Measurements from ENCODE around the gene MINDY1. TPM values are rescaled to one million over a fixed set of nuclear protein-coding genes. Genes with fewer than 3 reads are reported as not detected.

MINDY1 gene
- total and polyA plus RNA-seq, 2 experiments from 2014 or later: 11.5 to 35.6 TPM

DNA sequence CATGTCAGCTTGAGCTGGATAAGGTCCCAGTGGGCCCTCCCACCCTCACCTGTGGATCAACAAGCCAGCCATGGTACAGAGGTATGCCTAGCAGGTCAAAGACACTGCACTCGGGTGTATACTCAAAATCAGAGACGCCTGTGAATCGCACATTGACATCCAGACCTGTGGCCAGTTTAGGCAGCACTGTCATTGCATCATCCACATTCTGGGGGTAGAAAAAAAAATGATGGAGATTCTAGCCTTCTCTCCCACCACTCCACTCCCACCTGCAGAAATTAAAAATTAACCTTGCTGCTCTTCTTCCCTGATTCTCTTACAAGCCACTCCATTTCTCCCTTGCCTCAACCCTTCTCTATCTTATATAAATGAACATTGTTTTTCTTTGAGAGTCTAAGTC lies 6.3 kb downstream of the MINDY1 start:
- Histone ChIP-seq H3K27ac (no peak overlapping the region), H3K36me3 (peaks cover 5% of the 10 kb centered on the region)
- TF ChIP-seq, protein P1, sequence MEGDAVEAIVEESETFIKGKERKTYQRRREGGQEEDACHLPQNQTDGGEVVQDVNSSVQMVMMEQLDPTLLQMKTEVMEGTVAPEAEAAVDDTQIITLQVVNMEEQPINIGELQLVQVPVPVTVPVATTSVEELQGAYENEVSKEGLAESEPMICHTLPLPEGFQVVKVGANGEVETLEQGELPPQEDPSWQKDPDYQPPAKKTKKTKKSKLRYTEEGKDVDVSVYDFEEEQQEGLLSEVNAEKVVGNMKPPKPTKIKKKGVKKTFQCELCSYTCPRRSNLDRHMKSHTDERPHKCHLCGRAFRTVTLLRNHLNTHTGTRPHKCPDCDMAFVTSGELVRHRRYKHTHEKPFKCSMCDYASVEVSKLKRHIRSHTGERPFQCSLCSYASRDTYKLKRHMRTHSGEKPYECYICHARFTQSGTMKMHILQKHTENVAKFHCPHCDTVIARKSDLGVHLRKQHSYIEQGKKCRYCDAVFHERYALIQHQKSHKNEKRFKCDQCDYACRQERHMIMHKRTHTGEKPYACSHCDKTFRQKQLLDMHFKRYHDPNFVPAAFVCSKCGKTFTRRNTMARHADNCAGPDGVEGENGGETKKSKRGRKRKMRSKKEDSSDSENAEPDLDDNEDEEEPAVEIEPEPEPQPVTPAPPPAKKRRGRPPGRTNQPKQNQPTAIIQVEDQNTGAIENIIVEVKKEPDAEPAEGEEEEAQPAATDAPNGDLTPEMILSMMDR (IDR thresholded peaks at IDR 0.05; ENCODE audit: low read depth, low read length): no peak

DNA sequence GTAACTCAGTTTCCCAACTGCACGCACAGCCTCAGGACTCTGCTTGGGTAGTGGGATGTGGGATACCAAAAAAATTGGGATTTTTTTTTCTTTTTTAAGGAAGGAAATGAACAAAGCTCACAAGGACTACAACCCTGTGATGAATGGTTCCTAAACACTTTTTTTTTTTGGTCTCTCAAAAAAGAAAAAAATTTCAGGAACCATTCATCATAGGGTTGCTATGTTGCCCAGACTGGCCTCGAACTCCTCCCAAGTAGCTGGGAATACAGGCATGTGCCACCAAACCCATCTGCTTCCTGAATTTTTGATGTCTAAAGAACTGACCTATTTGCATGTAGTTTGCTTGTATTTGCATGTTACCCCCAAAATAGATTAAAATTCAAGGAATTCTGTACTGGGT lies 6.8 kb downstream of the MINDY1 start:
- DNase-seq (ENCODE audit: low read depth in 1 of 2, low spot score in 1 of 2): no peak

More for the DNA sequence above, 6.3 kb downstream of the MINDY1 start:
- Histone ChIP-seq H3K4me1 (ENCODE audit: low read depth) (peaks cover 9% of the 10 kb centered on the region), H3K4me3 (no peak overlapping the region), H3K27me3 (no peaks in the 10 kb centered on the region), H3K9me3 (ENCODE audit: low read depth) (no peaks in the 10 kb centered on the region)
- DNase-seq (ENCODE audit: low read depth in 1 of 2, low spot score in 1 of 2): no peak

GRCh38 chr1:150999051-150999674 lies 7.5 kb downstream of the MINDY1 start:
- TF ChIP-seq, protein P1 (IDR thresholded peaks at IDR 0.05; ENCODE audit: low read depth, low read length): no peak
- no peak overlapping the region for H3K27ac ChIP-seq
- DNase-seq (ENCODE audit: low read depth in 1 of 2, low spot score in 1 of 2): peak in 1 of 2 donors; percentile 81
- no peak overlapping the region for H3K4me3 ChIP-seq
- H3K27me3 ChIP-seq: no peaks in the 10 kb centered on the region
- H3K9me3 ChIP-seq (ENCODE audit: low read depth): no peaks in the 10 kb centered on the region
- H3K36me3 ChIP-seq: peaks cover 5% of the 10 kb centered on the region
- no peaks in the 10 kb centered on the region for H3K4me1 ChIP-seq (ENCODE audit: low read depth)

More for the DNA sequence above, 6.8 kb downstream of the MINDY1 start:
- TF ChIP-seq, protein P1 (IDR thresholded peaks at IDR 0.05; ENCODE audit: low read depth, low read length): no peak
- H3K27ac ChIP-seq: no peak overlapping the region
- H3K9me3 ChIP-seq (ENCODE audit: low read depth): no peaks in the 10 kb centered on the region
- peaks cover 4% of the 10 kb centered on the region for H3K4me1 ChIP-seq (ENCODE audit: low read depth)
- peaks cover 5% of the 10 kb centered on the region for H3K36me3 ChIP-seq
- no peaks in the 10 kb centered on the region for H3K27me3 ChIP-seq
- no peak overlapping the region for H3K4me3 ChIP-seq

GRCh38 chr1:150997949-150998348 lies 8.8 kb downstream of the MINDY1 start:
- H3K4me1 ChIP-seq (ENCODE audit: low read depth): no peaks in the 10 kb centered on the region
- no peak overlapping the region for H3K27ac ChIP-seq
- TF ChIP-seq, protein P1 (IDR thresholded peaks at IDR 0.05; ENCODE audit: low read depth, low read length): no peak
- H3K27me3 ChIP-seq: no peaks in the 10 kb centered on the region
- peaks cover 5% of the 10 kb centered on the region for H3K36me3 ChIP-seq
- H3K9me3 ChIP-seq (ENCODE audit: low read depth): no peaks in the 10 kb centered on the region
- no peak for DNase-seq (ENCODE audit: low read depth in 1 of 2, low spot score in 1 of 2)
- no peak overlapping the region for H3K4me3 ChIP-seq

DNA sequence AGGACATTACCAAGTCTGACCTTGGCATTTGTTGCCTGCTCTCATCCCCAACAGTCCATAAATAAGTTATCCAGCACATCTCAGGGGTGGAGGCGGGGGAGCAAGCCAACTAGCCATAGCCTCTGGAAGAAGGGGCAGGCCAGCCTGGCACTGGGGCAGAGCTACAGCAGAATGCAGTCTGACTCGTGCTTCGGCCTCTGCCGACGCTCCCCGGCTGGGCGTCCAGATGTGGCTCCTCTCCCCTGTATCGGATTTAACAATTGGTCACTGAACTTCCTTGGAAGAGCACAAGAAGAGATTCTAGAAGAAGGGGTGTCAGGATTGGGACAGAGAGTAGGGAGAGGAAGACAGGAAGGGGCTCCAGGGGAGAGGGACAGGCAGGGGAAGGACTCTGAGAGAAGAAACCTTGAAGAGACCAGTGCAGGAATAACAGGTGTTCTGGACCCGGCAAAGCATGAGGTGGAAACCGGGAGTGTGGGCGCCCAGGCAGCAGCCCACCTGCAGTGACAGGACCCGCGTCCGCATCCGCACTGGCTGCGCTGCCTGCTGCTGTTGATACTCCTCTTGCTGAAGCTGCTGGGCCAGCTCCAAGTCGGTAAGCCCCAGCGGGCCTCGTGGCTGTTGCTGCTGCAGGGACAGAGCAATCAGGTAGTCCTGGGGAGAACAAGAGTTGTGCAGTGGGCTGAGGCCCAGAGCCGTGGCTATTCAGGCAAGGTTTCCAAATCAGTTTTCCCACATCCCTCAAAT lies 9.4 kb downstream of the MINDY1 start:
- Histone ChIP-seq H3K36me3 (peaks cover 5% of the 10 kb centered on the region), H3K4me1 (ENCODE audit: low read depth) (no peaks in the 10 kb centered on the region), H3K4me3 (no peak overlapping the region), H3K9me3 (ENCODE audit: low read depth) (no peaks in the 10 kb centered on the region), H3K27me3 (no peaks in the 10 kb centered on the region), H3K27ac (no peak overlapping the region)
- TF ChIP-seq, protein P1 (IDR thresholded peaks at IDR 0.05; ENCODE audit: low read depth, low read length): no peak
- no peak for DNase-seq (ENCODE audit: low read depth in 1 of 2, low spot score in 1 of 2)

All from cardiac muscle cell (in vitro differentiated cells and primary cell).